HepG2 (cell line): Measurements from ENCODE around the gene POU3F1. TPM values are rescaled to one million over a fixed set of nuclear protein-coding genes. Genes with fewer than 3 reads are reported as not detected.

ENCODE experiments used
- ETV6 ChIP-seq: sonication (generic); formaldehyde crosslinking; conservative IDR thresholded peaks from 2 replicates; pipeline ENCODE4 v1.4.0; 2020; ENCODE audit warnings: missing genetic modification reagents
- GFI1 ChIP-seq: sonication (generic); formaldehyde crosslinking; IDR thresholded peaks from 2 replicates; pipeline ENCODE4 v1.5.0; 2020; ENCODE audit warnings: missing genetic modification reagents, mild to moderate bottlenecking, borderline replicate concordance
- KAT7 ChIP-seq: IDR thresholded peaks from 2 replicates; pipeline ENCODE4 v1.6.1; 2018; ENCODE audit warnings: borderline replicate concordance, missing compliant biosample characterization
- NONO ChIP-seq, 2 experiments: fragments of 450-650 bp in 1 of 2; sonication (generic) in 1 of 2; formaldehyde crosslinking in 1 of 2; IDR thresholded peaks in 1 of 2; conservative IDR thresholded peaks in 1 of 2; 2 replicates each; pipeline versions ENCODE4 v1.6.1 to v1.8.0; 2017 to 2022; ENCODE audit warnings: mild to moderate bottlenecking in 1 of 2, missing genetic modification reagents in 1 of 2, moderate library complexity in 1 of 2
- SMAD1 ChIP-seq: sonication (generic); formaldehyde crosslinking; IDR thresholded peaks from 2 replicates; pipeline ENCODE4 v1.4.0; 2020; ENCODE audit warnings: missing genetic modification reagents, low read depth, mild to moderate bottlenecking, borderline replicate concordance
- ZFY ChIP-seq: sonication (generic); formaldehyde crosslinking; IDR thresholded peaks from 2 replicates; pipeline ENCODE4 v1.4.0; 2020; ENCODE audit warnings: missing genetic modification reagents
- ZNF441 ChIP-seq: sonication (generic); formaldehyde crosslinking; IDR thresholded peaks from 2 replicates; pipeline ENCODE4 v1.7.0; 2021; ENCODE audit warnings: missing genetic modification reagents, borderline replicate concordance
- ZNF451 ChIP-seq: sonication (generic); formaldehyde crosslinking; IDR thresholded peaks from 2 replicates; pipeline ENCODE4 v1.5.0; 2020; ENCODE audit warnings: mild to moderate bottlenecking, missing genetic modification reagents
- ZNF484 ChIP-seq: sonication (generic); formaldehyde crosslinking; IDR thresholded peaks from 2 replicates; pipeline ENCODE4 v1.5.1; 2020; ENCODE audit warnings: mild to moderate bottlenecking, low read depth, missing genetic modification reagents, borderline replicate concordance
- ZNF773 ChIP-seq: sonication (generic); formaldehyde crosslinking; IDR thresholded peaks from 2 replicates; pipeline ENCODE4 v1.4.0; 2020; ENCODE audit warnings: missing genetic modification reagents, borderline replicate concordance
- polyA plus RNA-seq, 8 experiments: library from polyadenylated mRNA; depleted of rRNA in 3 of 8; stranded (reverse) in 7 of 8; unstranded in 1 of 8; fragments of >200 nt; fragmentation: Illumina TruSeq in 4 of 8; extraction: Trizol in 4 of 8; gene quantifications; 2 replicates each; pipeline versions ENCODE4 v1.2.1 to v1.2.3, GENCODE V29; 2011 to 2016; ENCODE audit warnings: low read depth in 4 of 8, missing spikeins in 1 of 8, mixed read lengths in 1 of 8; ENCODE audit not compliant: insufficient read depth in 1 of 8
- total RNA-seq, 5 experiments: library from RNA; depleted of rRNA; stranded (reverse); fragments of >200 nt; fragmentation: Illumina TruSeq; extraction: Trizol; gene quantifications; 2 replicates each; pipeline ENCODE4 v1.2.3, GENCODE V29; 2016; ENCODE audit warnings: low read depth in 1 of 5
- TF ChIP-seq, protein P1 (sequence below): sonication (generic); formaldehyde crosslinking; IDR thresholded peaks from 2 replicates; pipeline ENCODE4 v1.8.0; 2022; ENCODE audit warnings: mild to moderate bottlenecking, missing genetic modification reagents, moderate library complexity
- TF ChIP-seq, protein P2 (sequence below): sonication (generic); formaldehyde crosslinking; IDR thresholded peaks from 2 replicates; pipeline ENCODE4 v1.4.0; 2020; ENCODE audit warnings: mild to moderate bottlenecking, low read depth, missing genetic modification reagents
- TF ChIP-seq, protein P3 (sequence below): sonication (generic); formaldehyde crosslinking; IDR thresholded peaks from 2 replicates; pipeline ENCODE4 v1.4.0; 2020; ENCODE audit warnings: mild to moderate bottlenecking, missing genetic modification reagents
- TF ChIP-seq, protein P4 (sequence below): sonication (generic); formaldehyde crosslinking; IDR thresholded peaks from 2 replicates; pipeline ENCODE4 v1.5.1; 2020; ENCODE audit warnings: mild to moderate bottlenecking, missing genetic modification reagents, borderline replicate concordance
- TF ChIP-seq, protein P5 (sequence below): sonication (generic); formaldehyde crosslinking; IDR thresholded peaks from 2 replicates; pipeline ENCODE4 v1.4.0; 2020; ENCODE audit warnings: missing genetic modification reagents, mild to moderate bottlenecking, borderline replicate concordance
- TF ChIP-seq, protein P6 (sequence below): sonication (generic); formaldehyde crosslinking; IDR thresholded peaks from 2 replicates; pipeline ENCODE4 v1.4.0; 2020; ENCODE audit warnings: mild to moderate bottlenecking, missing genetic modification reagents, borderline replicate concordance

POU3F1 gene
- total and polyA plus RNA-seq, 2 of the 13 experiments (the other 11 are each of a cell fraction or from before 2014, with no cell fraction given): not detected

DNA sequence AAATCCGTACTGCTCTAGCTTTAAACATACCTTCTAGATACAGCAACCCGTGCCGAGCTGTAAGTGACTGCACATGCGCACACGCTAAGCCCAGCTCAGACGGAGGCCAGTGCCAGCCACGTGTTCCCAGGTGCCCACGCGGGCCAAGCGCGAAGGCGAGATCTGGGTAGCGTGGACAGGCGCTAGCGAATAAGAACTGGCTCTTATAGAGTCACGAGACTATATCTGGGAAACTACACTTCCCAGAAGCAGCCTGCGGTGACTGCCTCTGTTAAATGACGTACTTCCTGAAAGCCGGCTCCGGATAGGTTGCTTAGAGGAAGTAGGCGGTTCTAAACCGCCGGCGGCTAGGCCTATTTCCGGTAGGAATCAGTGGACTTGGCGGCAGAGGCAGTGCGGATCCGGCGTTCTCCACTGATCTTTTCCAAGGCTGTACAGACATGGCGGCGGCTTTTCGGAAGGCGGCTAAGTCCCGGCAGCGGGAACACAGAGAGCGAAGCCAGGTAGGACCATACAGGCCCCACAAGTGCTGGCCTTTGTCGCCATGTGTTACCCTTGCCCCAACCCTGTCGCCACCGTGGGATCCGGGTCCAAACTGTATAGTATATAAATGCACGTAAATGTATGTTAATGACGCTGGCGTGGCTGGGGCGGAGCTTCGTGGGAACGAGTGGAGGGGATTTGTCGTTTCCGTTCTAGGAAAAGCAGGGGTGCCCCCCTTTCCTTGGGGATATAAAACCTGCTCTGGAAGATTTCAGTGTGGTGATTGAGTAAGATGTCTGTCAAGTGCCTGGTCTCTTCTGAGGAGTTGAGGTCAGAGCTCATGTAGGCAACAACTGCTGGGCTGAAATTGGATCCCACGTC is 34.0 kb downstream of the POU3F1 start, which contains the start of gene UTP11 (continued):
- TF ChIP-seq ZNF773 (CRISPR knock-in tag) (no peak; the same call in 1 of the 2 replicates), ZNF484 (CRISPR knock-in tag) (peak; percentile 60; the same call in 1 of the 2 replicates), NONO (IDR thresholded peaks at IDR 0.05) (no peak), NONO (CRISPR knock-in tag; conservative IDR thresholded peaks at IDR 0.05) (peak; percentile 51), SMAD1 (CRISPR knock-in tag) (peak; percentile 75; the same call in 1 of the 2 replicates), ZNF451 (peak; percentile 98), GFI1 (CRISPR knock-in tag) (peak; percentile 71; the same call in 1 of the 2 replicates), ZFY (CRISPR knock-in tag) (peak; percentile 87), KAT7 (CRISPR knock-in tag) (no peak), ETV6 (peak; percentile 84; the same call in 1 of the 2 replicates), ZNF441 (peak; percentile 92)
- TF ChIP-seq, protein P1, sequence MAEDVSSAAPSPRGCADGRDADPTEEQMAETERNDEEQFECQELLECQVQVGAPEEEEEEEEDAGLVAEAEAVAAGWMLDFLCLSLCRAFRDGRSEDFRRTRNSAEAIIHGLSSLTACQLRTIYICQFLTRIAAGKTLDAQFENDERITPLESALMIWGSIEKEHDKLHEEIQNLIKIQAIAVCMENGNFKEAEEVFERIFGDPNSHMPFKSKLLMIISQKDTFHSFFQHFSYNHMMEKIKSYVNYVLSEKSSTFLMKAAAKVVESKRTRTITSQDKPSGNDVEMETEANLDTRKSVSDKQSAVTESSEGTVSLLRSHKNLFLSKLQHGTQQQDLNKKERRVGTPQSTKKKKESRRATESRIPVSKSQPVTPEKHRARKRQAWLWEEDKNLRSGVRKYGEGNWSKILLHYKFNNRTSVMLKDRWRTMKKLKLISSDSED: peak; percentile 87; the same call in 1 of the 2 replicates
- TF ChIP-seq, protein P2, sequence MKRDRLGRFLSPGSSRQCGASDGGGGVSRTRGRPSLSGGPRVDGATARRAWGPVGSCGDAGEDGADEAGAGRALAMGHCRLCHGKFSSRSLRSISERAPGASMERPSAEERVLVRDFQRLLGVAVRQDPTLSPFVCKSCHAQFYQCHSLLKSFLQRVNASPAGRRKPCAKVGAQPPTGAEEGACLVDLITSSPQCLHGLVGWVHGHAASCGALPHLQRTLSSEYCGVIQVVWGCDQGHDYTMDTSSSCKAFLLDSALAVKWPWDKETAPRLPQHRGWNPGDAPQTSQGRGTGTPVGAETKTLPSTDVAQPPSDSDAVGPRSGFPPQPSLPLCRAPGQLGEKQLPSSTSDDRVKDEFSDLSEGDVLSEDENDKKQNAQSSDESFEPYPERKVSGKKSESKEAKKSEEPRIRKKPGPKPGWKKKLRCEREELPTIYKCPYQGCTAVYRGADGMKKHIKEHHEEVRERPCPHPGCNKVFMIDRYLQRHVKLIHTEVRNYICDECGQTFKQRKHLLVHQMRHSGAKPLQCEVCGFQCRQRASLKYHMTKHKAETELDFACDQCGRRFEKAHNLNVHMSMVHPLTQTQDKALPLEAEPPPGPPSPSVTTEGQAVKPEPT (CRISPR knock-in tag): peak; percentile 90
- TF ChIP-seq, protein P3, sequence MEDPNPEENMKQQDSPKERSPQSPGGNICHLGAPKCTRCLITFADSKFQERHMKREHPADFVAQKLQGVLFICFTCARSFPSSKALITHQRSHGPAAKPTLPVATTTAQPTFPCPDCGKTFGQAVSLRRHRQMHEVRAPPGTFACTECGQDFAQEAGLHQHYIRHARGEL: 0 out of 2 replicates have a peak, but pooled peaks have one; percentile 45
- TF ChIP-seq, protein P4, sequence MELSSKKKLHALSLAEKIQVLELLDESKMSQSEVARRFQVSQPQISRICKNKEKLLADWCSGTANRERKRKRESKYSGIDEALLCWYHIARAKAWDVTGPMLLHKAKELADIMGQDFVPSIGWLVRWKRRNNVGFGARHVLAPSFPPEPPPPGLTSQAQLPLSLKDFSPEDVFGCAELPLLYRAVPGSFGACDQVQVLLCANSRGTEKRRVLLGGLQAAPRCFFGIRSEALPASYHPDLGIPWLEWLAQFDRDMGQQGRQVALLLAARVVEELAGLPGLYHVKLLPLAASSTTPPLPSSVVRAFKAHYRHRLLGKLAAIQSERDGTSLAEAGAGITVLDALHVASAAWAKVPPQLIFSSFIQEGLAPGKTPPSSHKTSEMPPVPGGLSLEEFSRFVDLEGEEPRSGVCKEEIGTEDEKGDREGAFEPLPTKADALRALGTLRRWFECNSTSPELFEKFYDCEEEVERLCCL (CRISPR knock-in tag): peak; percentile 96
- TF ChIP-seq, protein P5, sequence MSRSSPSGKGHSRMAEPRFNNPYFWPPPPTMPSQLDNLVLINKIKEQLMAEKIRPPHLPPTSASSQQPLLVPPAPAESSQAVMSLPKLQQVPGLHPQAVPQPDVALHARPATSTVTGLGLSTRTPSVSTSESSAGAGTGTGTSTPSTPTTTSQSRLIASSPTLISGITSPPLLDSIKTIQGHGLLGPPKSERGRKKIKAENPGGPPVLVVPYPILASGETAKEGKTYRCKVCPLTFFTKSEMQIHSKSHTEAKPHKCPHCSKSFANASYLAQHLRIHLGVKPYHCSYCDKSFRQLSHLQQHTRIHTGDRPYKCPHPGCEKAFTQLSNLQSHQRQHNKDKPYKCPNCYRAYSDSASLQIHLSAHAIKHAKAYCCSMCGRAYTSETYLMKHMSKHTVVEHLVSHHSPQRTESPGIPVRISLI (CRISPR knock-in tag): peak; percentile 25; the same call in 1 of the 2 replicates
- TF ChIP-seq, protein P6, sequence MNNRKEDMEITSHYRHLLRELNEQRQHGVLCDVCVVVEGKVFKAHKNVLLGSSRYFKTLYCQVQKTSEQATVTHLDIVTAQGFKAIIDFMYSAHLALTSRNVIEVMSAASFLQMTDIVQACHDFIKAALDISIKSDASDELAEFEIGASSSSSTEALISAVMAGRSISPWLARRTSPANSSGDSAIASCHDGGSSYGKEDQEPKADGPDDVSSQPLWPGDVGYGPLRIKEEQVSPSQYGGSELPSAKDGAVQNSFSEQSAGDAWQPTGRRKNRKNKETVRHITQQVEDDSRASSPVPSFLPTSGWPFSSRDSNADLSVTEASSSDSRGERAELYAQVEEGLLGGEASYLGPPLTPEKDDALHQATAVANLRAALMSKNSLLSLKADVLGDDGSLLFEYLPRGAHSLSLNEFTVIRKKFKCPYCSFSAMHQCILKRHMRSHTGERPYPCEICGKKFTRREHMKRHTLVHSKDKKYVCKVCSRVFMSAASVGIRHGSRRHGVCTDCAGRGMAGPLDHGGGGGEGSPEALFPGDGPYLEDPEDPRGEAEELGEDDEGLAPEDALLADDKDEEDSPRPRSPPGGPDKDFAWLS: no peak
